ENCODE measurements around the gene LACTB.
A peak's percentile ranks its signal among the peaks of the same experiment; 100 is the strongest.

The LACTB gene

GRCh38 chr15:63124506-63124905, 2.8 kb downstream of the LACTB start:
- DNase-seq (ENCODE audit: low spot score): no peak

GRCh38 chr15:63126726-63127125, 5.1 kb downstream of the LACTB start:
- DNase-seq (ENCODE audit: low spot score): no peak

DNA sequence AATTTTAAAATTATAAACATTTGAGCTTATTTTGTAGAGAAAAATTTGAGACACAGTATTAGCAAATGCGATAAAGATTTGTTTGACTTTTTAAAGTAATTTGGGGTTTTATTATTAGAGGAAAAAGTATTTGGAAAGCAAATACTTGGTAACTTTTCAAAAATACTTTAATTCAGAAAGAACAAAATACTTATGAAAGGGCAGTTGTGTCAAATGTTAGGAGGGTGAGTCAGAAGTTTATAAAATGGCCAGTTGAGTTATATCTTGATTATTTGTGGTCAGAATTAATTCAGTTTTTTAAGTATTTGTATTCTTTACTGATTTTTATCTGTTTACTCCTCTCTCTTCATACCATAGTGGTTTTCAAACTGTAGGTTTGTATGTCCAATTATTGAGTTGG, 12.1 kb downstream of the LACTB start:
- DNase-seq (ENCODE audit: low spot score): no peak

DNA sequence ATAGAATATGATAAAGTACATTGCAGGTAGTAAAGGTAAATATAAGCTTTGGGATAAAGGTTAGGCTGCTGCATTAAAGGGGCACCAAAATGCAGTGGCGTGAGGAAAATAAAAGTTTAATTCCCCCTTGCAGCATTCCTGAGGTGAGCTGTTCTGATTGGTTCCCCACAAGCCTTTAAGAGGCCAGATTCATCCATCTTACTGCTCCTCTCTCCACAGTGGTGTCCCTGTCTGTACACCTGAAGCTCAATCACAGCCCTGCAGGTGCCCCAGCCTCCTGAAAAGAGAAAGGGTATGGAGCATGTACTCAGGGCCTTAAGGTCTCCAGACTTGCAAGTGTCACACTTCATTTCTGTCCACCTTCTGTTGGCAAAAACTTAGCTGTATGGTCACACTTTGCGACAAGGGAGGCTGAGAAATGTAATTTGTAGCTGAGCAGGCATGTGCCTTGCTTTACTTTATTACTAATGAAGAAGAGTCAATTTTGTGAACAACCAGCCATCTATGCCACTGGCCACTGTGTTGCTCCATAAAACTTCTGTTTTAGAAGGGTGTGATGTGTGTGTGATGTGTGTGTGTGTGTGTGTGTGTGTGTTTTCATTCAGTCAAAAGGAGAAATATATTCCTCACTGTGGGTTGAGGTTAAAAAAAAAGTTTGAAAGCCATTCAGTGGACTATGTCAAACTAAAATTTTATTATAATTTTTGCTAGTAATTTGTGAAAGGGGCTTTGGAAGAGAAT, 12.8 kb downstream of the LACTB start:
- DNase-seq (ENCODE audit: low spot score): no peak

DNA sequence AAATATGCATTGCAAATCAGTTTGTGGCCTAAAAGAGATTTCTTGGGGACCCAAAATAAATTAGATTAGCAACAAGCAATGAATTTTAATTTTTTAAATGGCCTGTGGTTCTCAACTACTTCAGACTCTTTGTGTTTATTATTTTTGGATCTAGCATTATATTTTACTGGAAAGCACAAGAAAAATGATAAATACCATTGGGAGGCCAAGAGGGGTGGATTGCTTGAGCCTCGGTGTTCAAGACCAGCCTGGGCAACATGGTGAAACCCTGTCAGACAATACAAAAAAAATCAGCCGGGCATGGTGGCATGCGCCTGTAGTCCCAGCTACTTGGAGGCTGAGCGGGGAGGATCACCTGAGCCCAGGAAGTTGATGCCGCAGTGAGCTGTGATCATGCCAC, 13.6 kb downstream of the LACTB start:
- no peak for DNase-seq (ENCODE audit: low spot score)

- DNase-seq (ENCODE audit: low spot score): no peak
Measured at GRCh38 chr15:63135804-63136203, 14.1 kb downstream of the LACTB start.

DNA sequence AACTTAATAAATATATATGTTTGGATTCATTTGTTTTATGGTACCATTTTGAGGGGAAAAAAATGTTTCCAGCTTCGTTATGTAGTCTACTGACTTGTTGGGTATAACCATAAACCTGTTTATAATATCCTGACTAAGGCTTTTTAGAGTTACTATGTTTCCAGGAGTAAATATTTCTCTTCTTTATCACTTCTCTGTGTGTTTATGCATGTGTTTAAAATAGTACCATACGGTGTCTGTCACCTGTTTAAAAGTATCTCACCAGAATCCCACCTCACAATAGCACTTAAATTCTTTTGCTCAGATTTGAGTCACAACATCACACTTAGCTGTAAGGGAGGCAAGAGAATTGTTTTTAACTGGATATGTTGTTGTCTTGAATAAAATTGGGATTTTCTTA, 15.1 kb downstream of the LACTB start:
- DNase-seq (ENCODE audit: low spot score): no peak

DNA sequence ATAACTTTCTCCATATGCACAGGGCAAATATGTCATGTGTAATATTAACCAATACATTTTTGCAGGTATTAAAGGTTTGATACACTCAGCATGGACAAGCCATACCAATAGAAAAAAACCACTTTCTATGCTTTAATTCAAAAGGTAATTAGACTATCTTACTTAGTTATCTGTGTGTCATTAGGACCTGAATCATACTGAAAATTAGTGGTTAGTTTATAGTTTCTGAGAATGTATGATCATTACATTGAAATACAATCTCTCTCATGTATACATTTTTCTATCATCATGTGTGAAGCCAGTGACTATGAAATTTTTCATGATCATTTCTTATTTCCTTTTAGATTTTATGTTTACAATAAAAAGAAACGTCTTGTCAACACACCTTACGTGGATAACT, 19.3 kb downstream of the LACTB start:
- DNase-seq (ENCODE audit: low spot score): no peak

- DNase-seq (ENCODE audit: low spot score): no peak
Measured at GRCh38 chr15:63145426-63145825, 23.8 kb downstream of the LACTB start.

DNA sequence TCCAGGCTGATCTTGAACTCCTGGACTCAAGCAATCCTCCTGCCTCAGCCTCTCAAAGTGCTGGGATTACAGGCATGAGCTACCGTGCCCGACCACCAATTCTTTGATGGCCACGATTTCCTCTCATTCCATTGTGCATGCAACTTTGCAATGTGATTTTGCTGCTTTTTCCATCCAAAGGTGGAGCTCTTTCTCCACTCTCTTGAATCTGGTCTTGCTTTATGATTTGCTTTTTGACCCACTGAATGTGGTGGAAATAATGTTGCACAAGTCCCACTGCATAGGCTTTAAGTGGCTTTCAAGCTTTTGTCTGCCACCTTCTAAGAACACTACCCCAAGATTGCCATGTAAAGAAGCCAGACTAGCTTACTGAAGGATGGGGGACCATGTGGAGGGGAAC, 25.0 kb downstream of the LACTB start:
- DNase-seq (ENCODE audit: low spot score): no peak

GRCh38 chr15:63151665-63152064, 30.0 kb downstream of the LACTB start:
- no peak for DNase-seq (ENCODE audit: low spot score)

GRCh38 chr15:63155486-63155885, 33.8 kb downstream of the LACTB start:
- DNase-seq (ENCODE audit: low spot score): no peak

DNA sequence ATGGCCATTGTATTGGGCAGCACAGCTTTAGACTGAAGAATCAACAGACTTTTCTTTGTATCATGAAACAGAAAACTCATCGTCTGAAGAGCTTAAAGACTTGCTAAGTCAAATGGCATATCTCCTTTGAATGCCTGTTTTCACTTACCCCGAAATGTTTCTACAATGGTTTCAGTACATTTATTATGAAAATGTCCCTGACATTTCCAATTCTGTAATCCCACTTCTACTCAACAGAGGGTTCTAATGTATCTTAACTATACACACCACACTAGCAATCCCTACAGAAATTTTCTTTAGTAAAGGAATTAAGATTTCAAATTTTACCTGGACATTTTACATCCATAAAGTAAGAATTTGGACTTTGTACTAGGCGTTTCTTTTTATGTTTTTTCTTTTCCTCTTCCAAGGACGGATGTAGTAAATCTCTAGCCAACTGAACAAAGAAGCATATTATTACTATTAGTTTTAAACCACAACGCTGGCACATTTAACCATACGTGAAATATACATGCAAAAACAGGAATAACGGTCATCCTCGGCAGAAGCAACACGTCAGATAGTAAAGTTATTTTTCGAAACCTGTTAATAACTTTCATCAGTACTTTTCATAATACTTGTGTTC, 34.5 kb downstream of the LACTB start:
- no peak for DNase-seq (ENCODE audit: low spot score)

GRCh38 chr15:63156755-63157117, 35.1 kb downstream of the LACTB start:
- no peak for DNase-seq (ENCODE audit: low spot score)

DNA sequence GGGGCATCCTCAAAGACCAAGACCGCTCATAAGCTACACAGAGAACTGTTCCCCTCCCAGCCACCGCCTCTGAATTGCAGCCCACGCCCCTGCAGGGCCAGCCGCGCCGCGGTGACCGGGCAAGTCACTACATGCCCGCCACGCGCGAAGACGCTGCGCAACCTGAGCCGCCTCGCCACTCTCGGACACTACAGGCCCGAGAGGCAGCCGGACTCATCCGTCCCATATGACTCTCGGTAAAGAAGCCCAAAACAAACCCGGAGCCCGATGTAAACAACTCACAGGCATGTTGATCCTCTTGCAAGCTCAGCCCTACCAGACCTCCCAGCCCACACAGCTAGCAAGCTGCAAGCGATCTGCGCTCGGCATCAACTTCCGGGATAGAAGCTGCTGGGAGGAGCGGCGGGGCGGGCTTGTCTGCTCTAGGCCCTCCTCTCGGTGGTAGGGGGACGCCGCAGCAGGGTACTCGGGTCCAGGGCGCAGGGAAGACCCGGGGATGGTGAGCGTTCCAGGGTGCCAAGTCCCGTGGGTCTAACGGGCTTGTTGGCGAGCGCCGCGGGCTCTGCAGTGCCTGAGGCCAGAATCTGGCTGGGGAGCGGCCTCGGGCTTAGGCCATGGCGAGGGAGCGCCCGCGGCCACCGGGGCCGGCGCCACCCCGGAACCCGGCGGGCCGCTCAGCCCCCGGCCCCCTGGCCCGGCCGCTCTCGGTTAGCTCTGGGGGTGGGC, 35.6 kb downstream of the LACTB start, which contains the start of gene RPS27L:
Gene RPS27L, minus strand, starts transcription at position 360 of the 726 bp plus-strand sequence. Its CDS starts 72 bp downstream, at position 288.
- DNase-seq (ENCODE audit: low spot score): peak; percentile 84

DNA sequence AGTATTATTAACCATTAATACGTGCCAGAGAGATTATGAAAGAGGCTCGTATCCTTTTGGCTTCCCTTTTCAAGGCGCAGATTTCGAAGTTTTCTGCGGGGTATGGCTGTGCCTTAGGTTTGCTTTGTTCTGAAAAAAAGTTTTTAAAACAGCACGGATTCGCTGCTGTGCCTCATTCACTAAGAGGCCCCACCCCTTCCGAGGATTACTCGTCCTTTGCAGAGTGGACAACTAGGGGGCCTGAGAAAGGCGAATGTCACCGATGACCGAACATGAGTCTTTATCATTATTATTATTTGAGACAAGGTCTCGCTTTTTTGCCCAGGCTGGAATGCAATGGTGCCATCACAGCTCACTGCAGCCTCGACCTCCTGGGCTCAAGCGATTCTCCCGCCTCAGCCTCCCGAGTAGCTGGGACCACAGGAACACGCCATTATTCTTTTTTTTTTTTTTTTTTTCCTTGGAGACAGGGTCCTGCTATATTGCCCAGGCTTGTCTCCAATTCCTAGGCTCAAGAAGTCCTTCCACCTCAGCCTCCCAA, 36.3 kb downstream of the LACTB start:
- peak; percentile 79 for DNase-seq (ENCODE audit: low spot score)

DNA sequence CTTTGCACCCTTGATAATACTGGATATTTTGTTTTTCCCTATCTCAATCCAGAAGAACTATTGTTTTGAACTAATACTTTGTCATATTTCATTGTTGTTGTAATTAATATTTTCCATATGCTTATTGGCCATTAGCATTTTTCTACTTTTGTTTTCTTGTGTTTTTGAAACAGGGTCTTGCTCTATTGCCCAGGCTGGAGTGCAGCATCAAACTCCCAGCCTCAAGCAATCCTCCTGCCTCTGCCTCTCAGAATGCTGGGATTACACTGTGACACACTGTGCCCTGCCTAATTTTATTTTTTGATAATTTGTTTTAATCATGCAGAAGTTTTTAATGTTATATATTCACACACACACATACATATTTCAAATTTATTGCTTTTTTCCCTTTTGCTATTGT, 39.0 kb downstream of the LACTB start:
- DNase-seq (ENCODE audit: low spot score): no peak

- DNase-seq (ENCODE audit: low spot score): no peak
Measured at GRCh38 chr15:63163217-63163616, 41.6 kb downstream of the LACTB start.

- DNase-seq (ENCODE audit: low spot score): no peak
Measured at GRCh38 chr15:63165166-63165859, 43.7 kb downstream of the LACTB start.

DNA sequence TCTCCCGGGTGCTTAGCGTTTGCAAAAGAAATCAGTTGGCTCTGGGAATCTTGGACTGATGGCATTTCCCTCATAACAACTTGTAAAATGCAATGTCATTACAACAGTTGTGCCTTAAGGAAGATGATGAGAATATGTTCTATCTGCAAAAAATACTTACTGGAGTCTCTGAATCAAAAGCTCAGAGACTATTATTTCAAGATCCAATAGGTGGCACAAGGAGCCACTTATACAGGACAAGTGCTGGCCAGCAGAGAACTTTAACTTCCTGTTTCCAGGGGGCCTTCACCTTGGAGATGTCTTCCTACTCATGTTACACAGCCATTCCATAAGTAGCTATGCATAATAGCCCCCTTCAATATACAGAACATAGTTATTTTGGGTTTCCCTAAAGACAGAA, 44.6 kb downstream of the LACTB start:
- DNase-seq (ENCODE audit: low spot score): no peak

- DNase-seq (ENCODE audit: low spot score): no peak
Measured at GRCh38 chr15:63169788-63170187, 48.1 kb downstream of the LACTB start.

DNA sequence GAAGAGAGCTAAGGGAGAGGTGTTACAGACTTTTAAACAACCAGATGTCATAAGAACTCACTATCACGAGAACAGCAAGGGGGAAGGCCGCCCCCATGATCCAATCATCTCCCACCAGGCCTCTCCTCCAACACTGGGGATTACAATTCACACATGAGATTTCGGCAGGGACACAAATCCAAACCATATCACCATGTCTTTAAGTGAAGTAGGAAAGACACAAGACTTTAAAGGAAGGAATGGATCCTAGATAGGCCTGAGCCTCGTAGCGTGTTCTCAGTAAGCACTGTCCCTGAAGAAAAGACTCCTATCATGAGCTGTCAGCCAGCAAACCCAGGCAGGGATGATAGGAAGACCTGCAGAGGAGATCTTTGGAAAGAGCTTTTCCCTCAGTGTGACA, 50.7 kb downstream of the LACTB start:
- no peak for DNase-seq (ENCODE audit: low spot score)

All from hepatic stellate cell (primary cell).